Panc1 (cell line): ENCODE data around the gene LARGE2. TPM values are rescaled to one million over a fixed set of nuclear protein-coding genes. Genes with fewer than 3 reads are reported as not detected.

ENCODE experiments used
- ATAC-seq: fragments of 200-7000 bp; cut with Tn5 transposase; 2 replicates; pipeline ENCODE4 v1.9.1; 2020; ENCODE audit warnings: mild to moderate bottlenecking, moderate library complexity
- BruUV-seq: library from RNA; stranded (reverse); fragments of 400-500 nt; replicated peaks from 2 replicates; lab custom pipeline; 2021; lab: Mats Ljungman, UMichigan
- CTCF ChIA-PET: fragments of 300-600 bp; sonication (Branson Sonifier 250); formaldehyde crosslinking; loops from one replicate; lab custom pipeline; 2022; ENCODE audit warnings: antibody characterized with exemption; lab: Charles Lee
- POLR2A ChIA-PET: fragments of 300-600 bp; sonication (Branson Sonifier 250); formaldehyde crosslinking; loops from one replicate; lab custom pipeline; 2022; ENCODE audit warnings: antibody characterized with exemption; lab: Charles Lee
- DNase-seq: peaks from one replicate; pipeline ENCODE4 v3.0.0-alpha.2; 2010; ENCODE audit warnings: low read depth, low spot score
- H3K27ac ChIP-seq: 2 replicates; pipeline ENCODE4 v1.5.1; 2011; ENCODE audit warnings: mild to moderate bottlenecking, low read length, inconsistent platforms
- H3K27me3 ChIP-seq: fragments of 200-500 bp; sonication (Bioruptor generic); 2 replicates; pipeline ENCODE4 v1.6.0; 2014; ENCODE audit warnings: low read length, inconsistent platforms; ENCODE audit not compliant: control insufficient read depth, insufficient read depth
- H3K36me3 ChIP-seq: fragments of 200-500 bp; sonication (Bioruptor generic); 2 replicates; pipeline ENCODE4 v1.5.1; 2014; ENCODE audit warnings: inconsistent platforms, mild to moderate bottlenecking, low read length, moderate library complexity; ENCODE audit not compliant: control insufficient read depth, insufficient read depth
- H3K4me1 ChIP-seq: 2 replicates; pipeline ENCODE4 v1.5.1; 2011; ENCODE audit warnings: inconsistent platforms, mild to moderate bottlenecking, low read length, moderate library complexity; ENCODE audit not compliant: control insufficient read depth, insufficient read depth
- H3K4me3 ChIP-seq, 2 experiments: 2 replicates each; pipeline ENCODE4 v1.5.1; 2011 to 2012; ENCODE audit warnings: low read depth in 2 of 2, low read length in 2 of 2, mild to moderate bottlenecking in 2 of 2, inconsistent platforms in 1 of 2, moderate library complexity in 1 of 2
- H3K9me3 ChIP-seq: fragments of 200-500 bp; sonication (Bioruptor generic); 2 replicates; pipeline ENCODE4 v1.5.1; 2014; ENCODE audit warnings: low read depth, mild to moderate bottlenecking, inconsistent platforms, low read length, moderate library complexity; ENCODE audit not compliant: control insufficient read depth, insufficient read depth
- POLR2AphosphoS5 ChIP-seq: IDR thresholded peaks from 2 replicates; pipeline ENCODE4 v1.6.1; 2012; ENCODE audit warnings: mild to moderate bottlenecking, low read depth, low read length, moderate library complexity
- SIN3A ChIP-seq: IDR thresholded peaks from 2 replicates; pipeline ENCODE4 v1.6.1; 2012; ENCODE audit warnings: low read depth, mild to moderate bottlenecking, low read length, moderate library complexity, borderline replicate concordance; ENCODE audit not compliant: insufficient read depth
- TCF7L2 ChIP-seq: IDR thresholded peaks from 2 replicates; pipeline ENCODE4 v1.6.1; 2011; ENCODE audit warnings: mild to moderate bottlenecking, low read depth, low read length, inconsistent platforms
- in situ Hi-C: cut with HindIII; loops from 2 replicates; pipeline ENCODE4 v1.10.0; 2016; ENCODE audit warnings: low sequenced_read_pairs, low pct_unique_long_range_greater_than_20kb
- intact Hi-C: fragments of 100-400 bp; cut with micrococcal nuclease; formaldehyde crosslinking; loops from one replicate; pipeline ENCODE4 v1.10.0; 2022; ENCODE audit not compliant: unreplicated experiment
- total RNA-seq: library from RNA; stranded (reverse); gene quantifications from one replicate; pipeline ENCODE4 v1.2.1, GENCODE V29; 2021; ENCODE audit not compliant: unreplicated experiment
- TF ChIP-seq, protein P1 (sequence below), 2 experiments: IDR thresholded peaks; 2 replicates each; pipeline ENCODE4 v1.6.1; 2011 to 2012; ENCODE audit warnings: low read depth in 2 of 2, control low read depth in 1 of 2, low read length in 1 of 2, mild to moderate bottlenecking in 1 of 2, moderate library complexity in 1 of 2; ENCODE audit not compliant: insufficient read depth in 1 of 2
- TF ChIP-seq, protein P2 (sequence below): fragments of 450-650 bp; IDR thresholded peaks from 2 replicates; pipeline ENCODE4 v1.5.1; 2017; ENCODE audit warnings: mild to moderate bottlenecking

The LARGE2 gene
- total RNA-seq, 1 experiment from 2014 or later = 1.4 TPM

DNA sequence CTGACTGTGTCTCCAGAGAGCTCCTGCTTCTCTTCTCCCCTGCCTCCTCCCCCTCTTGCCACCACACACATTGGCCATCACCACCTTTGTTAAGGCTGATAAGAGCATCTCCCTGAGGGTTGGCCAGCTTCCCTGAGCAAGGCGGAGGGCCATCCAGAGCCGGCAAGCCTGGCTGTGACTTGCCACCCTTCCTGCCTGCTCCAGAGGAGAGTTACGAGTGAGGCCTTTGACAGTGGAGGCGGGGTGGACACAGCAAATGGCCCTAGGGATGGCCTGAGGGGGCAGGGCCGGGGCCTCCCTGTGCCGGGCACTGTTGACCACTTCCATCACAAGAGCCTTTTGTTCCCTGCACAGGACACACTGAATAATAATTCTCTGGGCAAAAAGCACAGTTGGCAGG, 20.8 kb upstream of the LARGE2 start:
- no TSS peak for BruUV-seq
- ATAC-seq (no peak), DNase-seq (no peak)
- ChIA-PET POLR2A (interaction anchor here (0.6 to 1.1 kb wide), 2 partner anchors 55 to 499 kb away, joined by 3 read pairs; partner anchors contain the start of gene CRY2), CTCF (no interaction called here)
- Histone ChIP-seq H3K9me3 (no peaks in the 10 kb centered on the region), H3K27me3 (no peaks in the 10 kb centered on the region), H3K4me3 (no peak overlapping the region), H3K27ac (no peak overlapping the region), H3K4me1 (peaks cover 6% of the 10 kb centered on the region; the same call in 1 of the 2 replicates), H3K36me3 (no peaks in the 10 kb centered on the region)
- in situ Hi-C loops (no loop called here), intact Hi-C loops (no loop called here)
- TF ChIP-seq TCF7L2 (no peak), SIN3A (no peak), POLR2AphosphoS5 (no peak)
- TF ChIP-seq, protein P1, sequence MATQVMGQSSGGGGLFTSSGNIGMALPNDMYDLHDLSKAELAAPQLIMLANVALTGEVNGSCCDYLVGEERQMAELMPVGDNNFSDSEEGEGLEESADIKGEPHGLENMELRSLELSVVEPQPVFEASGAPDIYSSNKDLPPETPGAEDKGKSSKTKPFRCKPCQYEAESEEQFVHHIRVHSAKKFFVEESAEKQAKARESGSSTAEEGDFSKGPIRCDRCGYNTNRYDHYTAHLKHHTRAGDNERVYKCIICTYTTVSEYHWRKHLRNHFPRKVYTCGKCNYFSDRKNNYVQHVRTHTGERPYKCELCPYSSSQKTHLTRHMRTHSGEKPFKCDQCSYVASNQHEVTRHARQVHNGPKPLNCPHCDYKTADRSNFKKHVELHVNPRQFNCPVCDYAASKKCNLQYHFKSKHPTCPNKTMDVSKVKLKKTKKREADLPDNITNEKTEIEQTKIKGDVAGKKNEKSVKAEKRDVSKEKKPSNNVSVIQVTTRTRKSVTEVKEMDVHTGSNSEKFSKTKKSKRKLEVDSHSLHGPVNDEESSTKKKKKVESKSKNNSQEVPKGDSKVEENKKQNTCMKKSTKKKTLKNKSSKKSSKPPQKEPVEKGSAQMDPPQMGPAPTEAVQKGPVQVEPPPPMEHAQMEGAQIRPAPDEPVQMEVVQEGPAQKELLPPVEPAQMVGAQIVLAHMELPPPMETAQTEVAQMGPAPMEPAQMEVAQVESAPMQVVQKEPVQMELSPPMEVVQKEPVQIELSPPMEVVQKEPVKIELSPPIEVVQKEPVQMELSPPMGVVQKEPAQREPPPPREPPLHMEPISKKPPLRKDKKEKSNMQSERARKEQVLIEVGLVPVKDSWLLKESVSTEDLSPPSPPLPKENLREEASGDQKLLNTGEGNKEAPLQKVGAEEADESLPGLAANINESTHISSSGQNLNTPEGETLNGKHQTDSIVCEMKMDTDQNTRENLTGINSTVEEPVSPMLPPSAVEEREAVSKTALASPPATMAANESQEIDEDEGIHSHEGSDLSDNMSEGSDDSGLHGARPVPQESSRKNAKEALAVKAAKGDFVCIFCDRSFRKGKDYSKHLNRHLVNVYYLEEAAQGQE (IDR thresholded peaks at IDR 0.05; ENCODE audit: insufficient read depth in 1 of 2, low read depth in 2 of 2, low read length in 1 of 2) = no peak
- TF ChIP-seq, protein P2, sequence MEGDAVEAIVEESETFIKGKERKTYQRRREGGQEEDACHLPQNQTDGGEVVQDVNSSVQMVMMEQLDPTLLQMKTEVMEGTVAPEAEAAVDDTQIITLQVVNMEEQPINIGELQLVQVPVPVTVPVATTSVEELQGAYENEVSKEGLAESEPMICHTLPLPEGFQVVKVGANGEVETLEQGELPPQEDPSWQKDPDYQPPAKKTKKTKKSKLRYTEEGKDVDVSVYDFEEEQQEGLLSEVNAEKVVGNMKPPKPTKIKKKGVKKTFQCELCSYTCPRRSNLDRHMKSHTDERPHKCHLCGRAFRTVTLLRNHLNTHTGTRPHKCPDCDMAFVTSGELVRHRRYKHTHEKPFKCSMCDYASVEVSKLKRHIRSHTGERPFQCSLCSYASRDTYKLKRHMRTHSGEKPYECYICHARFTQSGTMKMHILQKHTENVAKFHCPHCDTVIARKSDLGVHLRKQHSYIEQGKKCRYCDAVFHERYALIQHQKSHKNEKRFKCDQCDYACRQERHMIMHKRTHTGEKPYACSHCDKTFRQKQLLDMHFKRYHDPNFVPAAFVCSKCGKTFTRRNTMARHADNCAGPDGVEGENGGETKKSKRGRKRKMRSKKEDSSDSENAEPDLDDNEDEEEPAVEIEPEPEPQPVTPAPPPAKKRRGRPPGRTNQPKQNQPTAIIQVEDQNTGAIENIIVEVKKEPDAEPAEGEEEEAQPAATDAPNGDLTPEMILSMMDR = no peak

GRCh38 chr11:45902452-45903380, 19.7 kb upstream of the LARGE2 start:
- Histone ChIP-seq H3K4me1 (peaks cover 6% of the 10 kb centered on the region; the same call in 1 of the 2 replicates), H3K27me3 (no peaks in the 10 kb centered on the region), H3K36me3 (no peaks in the 10 kb centered on the region), H3K4me3 (no peak overlapping the region), H3K27ac (no peak overlapping the region), H3K9me3 (no peaks in the 10 kb centered on the region)
- ChIA-PET CTCF (no interaction called here), POLR2A (no interaction called here)
- intact Hi-C loops = no loop called here
- DNase-seq (no peak), ATAC-seq (no peak)
- no TSS peak for BruUV-seq
- TF ChIP-seq SIN3A (no peak), TCF7L2 (no peak)
- TF ChIP-seq, protein P2 = no peak
- TF ChIP-seq, protein P1 (IDR thresholded peaks at IDR 0.05; ENCODE audit: insufficient read depth in 1 of 2, low read depth in 2 of 2, low read length in 1 of 2) = no peak
- in situ Hi-C loops = no loop called here
